MM.1S (cell line): ENCODE data around the gene TENT5C.

ENCODE experiments used
- EZH2 ChIP-seq: fragments of 300-600 bp; sonication (generic); optimal IDR thresholded peaks from 2 replicates; pipeline ENCODE3; 2017; ENCODE audit warnings: low read depth, mild to moderate bottlenecking, antibody characterized with exemption, low read length, mixed read lengths
- EZH2phosphoT487 ChIP-seq: fragments of 300-600 bp; sonication (generic); IDR thresholded peaks from 2 replicates; pipeline ENCODE4 v1.6.1; 2018; ENCODE audit warnings: antibody characterized with exemption, low read length
- TF ChIP-seq, protein P1 (sequence below): fragments of 300-600 bp; sonication (generic); IDR thresholded peaks from 2 replicates; pipeline ENCODE4 v1.5.1; 2016; ENCODE audit warnings: antibody characterized with exemption, low read length, mixed read lengths

- TF ChIP-seq, protein P1, sequence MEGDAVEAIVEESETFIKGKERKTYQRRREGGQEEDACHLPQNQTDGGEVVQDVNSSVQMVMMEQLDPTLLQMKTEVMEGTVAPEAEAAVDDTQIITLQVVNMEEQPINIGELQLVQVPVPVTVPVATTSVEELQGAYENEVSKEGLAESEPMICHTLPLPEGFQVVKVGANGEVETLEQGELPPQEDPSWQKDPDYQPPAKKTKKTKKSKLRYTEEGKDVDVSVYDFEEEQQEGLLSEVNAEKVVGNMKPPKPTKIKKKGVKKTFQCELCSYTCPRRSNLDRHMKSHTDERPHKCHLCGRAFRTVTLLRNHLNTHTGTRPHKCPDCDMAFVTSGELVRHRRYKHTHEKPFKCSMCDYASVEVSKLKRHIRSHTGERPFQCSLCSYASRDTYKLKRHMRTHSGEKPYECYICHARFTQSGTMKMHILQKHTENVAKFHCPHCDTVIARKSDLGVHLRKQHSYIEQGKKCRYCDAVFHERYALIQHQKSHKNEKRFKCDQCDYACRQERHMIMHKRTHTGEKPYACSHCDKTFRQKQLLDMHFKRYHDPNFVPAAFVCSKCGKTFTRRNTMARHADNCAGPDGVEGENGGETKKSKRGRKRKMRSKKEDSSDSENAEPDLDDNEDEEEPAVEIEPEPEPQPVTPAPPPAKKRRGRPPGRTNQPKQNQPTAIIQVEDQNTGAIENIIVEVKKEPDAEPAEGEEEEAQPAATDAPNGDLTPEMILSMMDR, result no peak
- no peak for TF ChIP-seq EZH2phosphoT487
- TF ChIP-seq EZH2, result no peak
These were observed 1.6 kb downstream of the TENT5C start for GRCh38 chr1:117607471-117607870.
